GM04504 (cell line): ENCODE measurements around the gene PAMR1.

Source experiments
- DNase-seq: peaks from one replicate; pipeline ENCODE4 v3.0.0-alpha.2; 2012; ENCODE audit warnings: low read depth

Gene PAMR1

DNA sequence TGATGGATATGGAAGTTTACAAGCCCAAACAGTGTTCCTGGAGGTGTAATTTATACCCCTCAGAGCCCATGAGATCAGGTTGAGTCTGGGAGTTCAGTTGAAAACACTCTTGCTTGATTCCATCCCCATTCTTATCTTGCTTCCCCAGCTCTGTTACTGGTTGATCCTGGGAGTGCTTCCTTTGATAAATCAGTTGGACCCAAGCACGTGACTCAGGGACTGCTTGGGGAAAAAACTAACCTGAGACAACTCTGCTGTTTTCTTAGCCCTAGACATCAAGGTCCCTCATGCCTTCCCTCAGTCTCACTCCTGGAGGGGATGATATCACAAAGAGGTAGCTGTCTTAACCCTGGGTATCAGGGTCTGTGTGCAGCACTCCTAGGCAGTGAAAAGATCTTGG lies 71.1 kb downstream of the PAMR1 start:
- no peak for DNase-seq

DNA sequence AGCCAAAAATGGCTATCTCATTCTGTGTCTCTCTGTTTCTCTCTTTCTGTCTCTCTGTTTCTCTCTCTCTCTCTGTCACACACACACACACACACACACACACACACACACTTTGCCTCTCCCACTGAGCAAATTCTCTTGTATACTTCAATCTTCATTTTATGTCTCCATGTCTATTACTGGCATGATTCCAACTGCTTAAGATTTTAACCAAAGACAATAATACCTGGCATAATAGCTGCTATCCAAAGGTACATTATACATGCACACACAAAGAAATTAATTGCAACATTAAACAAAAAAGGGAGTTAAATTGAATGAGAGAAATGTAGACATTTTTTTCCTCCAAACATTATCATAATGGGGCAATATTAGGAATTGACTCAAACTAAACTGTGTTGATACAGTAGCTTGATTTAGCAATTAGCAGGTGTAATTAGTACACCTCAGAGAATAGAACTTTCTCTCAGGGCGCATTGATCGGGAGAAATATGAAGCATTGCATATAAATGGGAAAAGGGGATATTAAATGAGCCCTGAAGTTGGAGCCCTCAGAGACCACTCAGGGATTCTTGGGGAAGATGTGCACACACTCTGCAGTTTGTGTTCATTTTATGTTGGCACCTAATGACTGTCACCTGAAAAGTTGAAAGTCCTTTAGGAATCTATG lies 88.7 kb downstream of the PAMR1 start:
- no peak for DNase-seq

DNA sequence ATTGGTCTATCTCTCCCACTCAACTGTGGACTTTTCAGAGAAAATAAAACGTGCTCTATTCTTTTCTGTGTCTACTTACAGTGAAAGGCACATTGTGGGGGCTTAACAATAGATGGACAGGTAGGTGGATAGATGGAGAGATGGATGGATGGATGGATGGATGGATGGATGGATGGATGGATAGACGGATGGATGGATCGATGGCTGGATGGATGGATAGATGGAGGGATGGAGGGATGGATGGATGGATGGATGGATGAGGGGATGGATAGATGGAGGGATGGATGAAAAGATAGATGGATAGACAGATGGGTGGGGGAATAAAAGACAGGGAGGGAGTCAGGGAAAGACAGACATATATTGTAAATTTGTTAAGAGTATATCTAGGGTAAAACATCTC lies 91.8 kb downstream of the PAMR1 start:
- DNase-seq, result no peak

DNA sequence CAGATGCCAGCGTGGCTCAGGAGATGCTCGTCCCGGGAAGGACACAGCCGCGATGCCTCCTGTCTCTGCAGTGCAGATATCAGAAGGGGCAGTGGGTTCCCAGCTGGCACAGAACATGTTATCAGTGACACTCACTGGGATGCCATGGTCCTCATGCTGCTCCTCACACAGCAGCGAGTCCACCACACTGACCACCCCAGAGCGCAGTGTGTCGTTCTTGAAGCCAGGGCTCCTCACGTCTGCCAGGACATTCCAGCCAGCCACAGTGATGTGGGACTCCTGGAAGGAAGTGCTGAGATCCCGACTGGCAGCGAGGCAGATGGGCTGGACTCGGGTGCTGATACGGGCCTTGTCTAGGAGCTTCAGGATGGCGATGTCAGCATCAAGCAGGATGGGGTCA lies 93.0 kb downstream of the PAMR1 start:
- DNase-seq, result no peak

DNA sequence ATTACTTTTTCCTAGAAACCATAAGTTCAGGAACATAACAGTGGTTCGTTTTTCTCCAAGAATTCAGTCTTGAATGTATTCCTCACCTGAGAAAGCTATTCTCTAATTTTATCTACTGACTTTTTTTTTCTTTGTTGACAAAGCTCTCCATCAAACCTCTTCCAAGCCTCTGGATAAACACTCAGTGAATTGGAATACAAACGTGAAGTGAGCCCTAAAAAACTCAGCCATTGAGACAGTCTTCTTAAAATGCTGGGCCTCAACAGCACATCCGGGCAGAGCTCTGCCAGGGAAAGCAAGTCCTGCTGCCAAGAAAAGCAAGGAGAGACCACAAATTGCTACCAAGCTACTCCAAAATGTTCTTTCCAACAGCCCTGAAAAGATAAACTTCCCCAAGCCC lies 98.3 kb downstream of the PAMR1 start:
- DNase-seq, result no peak

DNA sequence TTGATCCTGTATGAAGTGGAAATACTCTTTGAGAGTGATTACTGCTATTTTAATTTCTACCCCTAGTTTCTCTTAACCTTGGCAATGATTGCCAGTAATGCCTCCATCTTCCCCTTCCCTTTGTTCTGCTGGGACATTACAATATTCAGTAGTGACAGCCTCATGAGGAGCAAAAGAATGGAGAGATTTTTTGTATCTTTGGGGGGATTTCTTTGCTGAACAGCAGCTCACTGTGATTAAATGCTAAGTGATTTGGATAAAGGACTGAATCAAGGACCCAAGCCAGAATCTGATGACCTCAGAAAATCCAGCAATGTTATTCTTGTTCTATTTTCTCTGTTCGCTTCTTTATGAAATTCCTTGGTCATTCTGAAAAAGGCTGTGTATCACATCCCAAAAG lies 99.1 kb downstream of the PAMR1 start:
- DNase-seq, result no peak

DNA sequence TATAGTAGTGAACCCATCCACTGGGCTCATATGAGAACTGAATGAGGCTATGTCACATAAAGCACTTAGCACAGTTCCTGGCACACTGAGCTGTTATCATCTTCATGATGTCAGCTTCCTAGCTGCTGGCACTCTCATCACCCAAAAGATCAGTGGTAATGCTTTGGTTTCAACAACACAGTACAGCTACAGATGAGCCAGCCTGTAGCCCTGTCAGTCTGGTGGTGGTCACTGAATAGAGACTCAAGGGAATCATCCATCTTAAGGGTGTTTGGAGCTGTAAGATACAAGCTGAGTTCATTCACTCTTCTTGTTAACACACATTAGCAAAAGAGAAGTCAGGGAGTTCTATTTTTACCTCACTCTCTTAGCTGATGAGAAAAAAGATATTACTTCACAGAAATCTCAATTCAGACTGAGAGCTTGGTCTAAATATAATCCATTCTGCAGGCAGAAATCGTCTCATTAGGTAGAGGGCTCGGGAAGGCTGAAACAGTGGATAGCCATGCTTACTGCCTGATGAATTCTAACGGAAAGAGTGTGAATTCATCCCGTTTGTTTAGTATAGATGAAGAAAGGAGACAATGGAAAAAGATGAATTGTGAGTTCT lies 99.7 kb downstream of the PAMR1 start:
- DNase-seq, result no peak

DNA sequence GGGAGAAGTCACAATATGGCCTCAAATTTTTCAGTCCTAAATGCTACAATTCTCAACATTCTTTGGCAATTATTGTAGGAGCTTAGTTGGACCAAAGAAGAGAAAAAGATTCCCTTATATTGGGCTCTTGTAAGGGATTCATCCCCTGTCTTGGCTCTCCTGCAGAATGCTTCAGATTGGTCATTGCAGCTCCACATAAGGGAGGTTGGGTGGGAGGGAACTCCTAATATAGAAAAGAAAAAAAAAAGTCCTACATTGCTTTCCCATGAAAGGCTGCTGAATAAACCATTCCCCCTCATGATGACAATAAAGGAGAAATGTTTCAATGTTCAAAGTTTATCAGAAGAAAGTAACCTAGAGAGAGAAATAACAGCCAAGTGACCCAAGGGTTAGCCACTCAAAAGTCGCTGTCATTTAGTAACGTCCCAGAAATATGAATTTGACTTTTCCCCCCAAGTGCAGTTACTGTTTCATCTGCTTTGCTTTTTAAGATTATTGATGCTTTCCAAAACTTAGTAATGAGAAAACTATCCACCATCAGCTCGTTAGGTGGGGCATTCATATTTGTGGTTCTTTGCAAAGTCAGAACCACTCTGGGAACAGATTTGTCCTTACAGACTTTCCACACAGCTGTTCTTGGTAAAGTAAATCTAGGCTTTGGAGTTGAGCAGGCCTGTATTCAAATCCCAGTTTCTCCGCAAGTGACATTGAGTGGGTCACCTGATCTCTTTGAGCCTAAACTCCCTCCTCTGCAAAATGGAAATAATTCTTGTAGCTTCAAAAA lies 101.1 kb downstream of the PAMR1 start:
- peak; percentile 47 for DNase-seq

DNA sequence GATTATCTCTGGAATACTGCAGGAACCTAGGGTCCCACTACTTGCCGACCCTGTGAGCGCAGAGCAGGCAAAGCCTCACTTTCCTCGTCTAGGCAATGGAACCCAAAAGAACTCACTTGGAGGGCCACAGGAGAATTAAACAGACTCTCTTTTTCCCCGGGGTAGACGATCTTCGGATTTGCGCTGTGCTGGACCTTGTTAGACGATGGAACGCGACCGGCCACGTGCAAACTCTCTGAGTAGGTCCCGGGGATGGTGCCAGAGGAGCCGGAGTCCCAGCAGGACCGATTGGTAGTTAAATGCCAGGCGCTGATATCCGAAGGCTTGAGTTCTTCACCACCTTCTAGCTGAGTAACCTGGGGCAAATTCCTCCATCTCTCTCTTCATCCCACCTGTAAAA lies 105.0 kb downstream of the PAMR1 start:
- DNase-seq, result no peak

DNA sequence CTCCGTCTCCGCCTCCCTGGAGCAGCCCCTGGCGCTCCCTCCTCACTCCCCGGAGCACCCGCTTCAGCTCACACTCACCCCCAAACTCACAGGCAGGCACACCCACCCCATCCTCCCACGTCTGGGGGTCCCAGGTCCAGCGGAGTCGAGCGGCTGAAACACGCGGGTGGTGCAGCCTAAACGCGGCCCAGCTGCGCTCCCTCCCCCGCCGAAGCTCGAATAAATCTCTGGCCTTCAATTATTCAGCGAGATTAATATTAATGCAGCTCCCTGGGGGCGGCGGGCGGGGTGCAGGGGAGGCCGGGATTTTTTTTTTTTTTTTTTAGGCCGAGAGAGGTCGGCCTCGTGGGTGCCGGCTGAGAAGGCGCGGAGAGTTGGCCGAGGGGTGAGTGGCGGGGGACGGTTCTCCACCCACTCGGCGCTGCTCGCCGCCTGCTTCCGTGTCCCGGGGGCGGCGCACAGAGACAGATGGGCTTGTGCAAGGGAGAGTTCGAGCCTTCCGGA lies 105.5 kb downstream of the PAMR1 start:
- DNase-seq, result no peak

DNA sequence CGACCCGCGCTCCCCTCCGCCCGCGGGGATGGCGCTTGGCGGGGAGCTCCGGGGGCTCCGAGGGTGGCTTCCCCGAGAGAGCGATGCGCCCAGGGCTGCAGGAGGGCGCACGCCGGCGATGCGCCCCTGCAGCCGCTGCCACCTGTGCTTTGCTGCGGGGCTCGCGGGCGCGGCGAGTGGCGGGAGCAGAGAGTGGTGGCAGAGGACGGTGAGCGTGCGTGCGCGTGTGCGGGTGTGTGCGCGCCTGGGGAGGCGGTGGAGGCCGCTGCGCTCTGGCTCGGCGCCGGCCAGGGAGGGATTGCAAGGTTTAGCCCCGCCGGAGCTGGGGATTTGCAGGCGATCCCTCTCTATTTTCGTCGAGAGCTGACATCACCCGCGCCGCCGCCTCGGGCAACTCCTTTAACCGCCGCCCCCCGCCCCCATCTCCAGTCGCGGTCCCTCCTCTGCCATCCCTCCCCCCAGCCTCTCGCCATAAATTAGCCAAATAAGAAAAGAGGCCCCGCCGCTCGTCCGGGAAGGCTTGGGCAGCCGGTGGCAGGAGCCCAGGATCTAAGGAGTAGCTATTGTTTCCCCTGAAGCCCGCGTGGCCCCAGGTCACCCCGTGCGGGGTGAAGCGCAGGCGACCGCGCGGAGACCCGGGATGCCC lies 106.1 kb downstream of the PAMR1 start, which contains the start of gene SLC1A2:
Gene SLC1A2 (minus strand): TSS at position 375 of the 646 bp plus-strand sequence. CDS start 592 bp downstream, outside the sequence.
- no peak for DNase-seq

DNA sequence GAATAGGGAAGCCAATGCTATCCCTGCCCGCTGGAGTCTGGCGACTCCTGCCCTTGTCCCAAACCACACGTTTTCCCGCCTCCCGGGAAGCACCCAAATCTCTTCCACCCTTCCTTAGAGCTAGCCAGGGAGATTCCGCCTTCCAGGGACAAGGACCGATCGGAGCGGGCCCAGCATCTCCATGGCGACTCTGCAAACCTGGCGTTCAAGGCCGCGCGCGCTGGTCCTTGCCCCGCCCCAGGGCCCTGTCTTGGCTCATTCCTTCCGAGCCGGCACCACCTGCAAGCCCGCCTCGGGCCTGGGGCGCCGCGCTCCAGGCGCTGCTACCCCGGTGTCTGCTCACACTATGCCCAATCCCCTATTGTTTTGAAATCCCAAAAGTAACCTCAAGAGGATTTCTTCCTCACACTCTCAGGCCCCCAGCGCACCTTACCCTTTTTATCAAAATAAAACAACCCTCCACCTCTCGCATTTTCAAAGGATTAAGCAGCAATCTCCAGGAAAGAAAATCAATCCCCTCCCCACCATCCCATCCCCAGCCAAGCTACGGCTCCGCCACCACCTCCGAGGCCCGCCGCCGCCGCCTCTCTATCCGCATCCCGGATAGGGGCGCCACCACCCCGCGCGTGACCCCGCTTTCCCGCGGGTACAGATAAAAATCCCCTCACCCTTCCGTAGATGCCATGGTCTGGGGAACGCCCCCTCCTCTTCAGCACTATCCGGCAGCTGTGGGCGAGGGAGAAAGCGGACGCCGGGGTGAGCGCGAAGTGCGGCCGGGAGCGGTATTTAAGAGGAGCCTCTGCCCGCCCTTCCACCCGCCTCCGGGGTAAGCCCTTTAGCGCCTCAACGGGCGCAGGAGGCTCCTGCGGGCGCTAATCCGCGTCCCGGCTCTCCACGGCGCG lies 106.9 kb downstream of the PAMR1 start:
- DNase-seq, result no peak

DNA sequence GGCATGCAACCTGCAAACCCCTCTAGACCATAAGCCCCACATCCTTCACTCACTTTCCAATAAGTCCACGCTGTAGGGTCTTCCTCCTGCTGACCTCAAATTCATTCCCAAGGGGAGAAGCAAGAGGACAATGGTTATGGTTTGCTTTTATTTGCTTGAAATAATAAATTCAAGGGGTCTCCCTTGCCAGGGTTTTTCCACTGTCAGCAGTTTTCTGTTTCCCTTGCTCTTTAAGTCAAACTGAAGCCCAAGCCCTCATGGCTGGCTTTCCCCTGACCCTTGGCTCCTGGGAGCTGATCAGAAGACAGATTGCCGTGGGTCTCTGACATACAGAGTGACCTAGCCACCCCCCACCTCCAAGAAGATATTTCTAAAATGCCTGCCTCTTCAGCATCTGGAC lies 109.9 kb downstream of the PAMR1 start:
- DNase-seq, result no peak

DNA sequence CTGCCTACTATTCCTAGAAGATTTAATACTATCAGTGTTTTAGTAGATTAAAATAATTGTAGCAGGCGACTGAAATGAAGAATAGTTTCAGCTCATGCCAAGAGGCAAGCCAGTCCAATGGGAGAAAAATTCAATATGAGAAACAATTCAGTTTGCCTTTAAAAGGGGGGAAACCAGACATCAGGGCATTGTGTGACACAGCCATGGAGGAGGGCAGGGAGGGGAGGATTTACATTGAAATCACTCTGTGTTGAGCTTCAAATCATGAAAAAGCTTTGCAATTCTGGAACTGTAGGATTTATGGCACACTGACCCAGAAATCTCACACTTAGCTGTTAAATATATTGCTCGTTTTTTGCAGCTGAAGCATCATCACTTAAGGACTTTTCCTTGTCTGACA lies 110.6 kb downstream of the PAMR1 start:
- DNase-seq, result no peak

DNA sequence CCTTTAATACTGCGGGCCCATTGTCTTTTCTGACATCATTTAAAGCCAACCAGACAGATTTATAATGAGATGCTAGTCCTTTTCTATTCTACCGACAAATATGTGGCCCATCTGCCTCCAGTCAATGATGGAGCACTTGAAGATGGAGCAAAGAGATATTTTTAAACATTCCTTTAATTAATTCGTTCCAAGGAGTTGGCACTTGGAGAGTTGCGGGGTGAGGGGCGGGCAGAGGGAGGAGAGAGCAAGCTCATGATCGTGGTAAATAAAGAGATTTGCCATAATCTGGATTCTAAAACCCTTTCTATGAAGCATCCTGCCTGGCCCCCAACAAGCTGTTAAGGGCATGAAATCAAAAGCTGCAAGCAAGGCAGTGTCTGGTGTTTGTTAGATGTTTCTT lies 111.1 kb downstream of the PAMR1 start:
- no peak for DNase-seq

DNA sequence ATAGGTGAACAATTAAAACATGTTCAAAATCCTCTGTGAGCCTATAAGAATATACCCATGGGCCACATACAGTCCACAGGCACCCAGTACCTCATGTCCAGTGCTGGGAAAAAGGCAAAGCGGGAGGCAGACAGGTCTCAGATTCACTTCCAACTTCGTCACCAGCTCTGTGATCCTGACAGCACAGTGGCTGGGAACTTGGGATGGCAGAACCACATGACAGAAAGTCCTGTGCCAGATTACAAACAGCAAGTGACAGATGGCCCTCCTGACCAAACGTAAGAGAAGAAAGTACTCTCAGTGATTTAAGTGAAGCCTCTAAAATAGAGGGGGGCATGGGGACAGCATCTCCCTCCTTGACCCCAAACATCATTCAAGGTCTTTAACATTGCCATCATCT lies 111.8 kb downstream of the PAMR1 start:
- DNase-seq, result no peak

DNA sequence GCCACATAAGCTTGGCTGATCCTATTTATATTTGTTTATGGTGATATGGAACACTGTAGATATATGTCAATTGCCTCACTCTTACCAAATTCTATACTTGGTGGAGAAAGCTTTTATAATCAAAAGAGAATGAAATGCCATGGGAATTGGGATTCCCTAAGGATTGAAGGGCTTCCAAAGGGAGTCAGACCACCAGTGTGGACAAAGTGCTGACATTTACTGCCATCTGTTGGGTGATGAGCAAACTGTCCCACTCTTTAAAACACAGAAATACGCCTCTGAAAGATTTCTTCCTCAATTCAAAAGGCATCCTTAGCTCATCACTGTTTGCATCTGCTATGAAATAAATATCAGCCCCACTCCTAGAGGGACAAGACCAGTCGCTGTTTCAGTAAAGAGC lies 113.1 kb downstream of the PAMR1 start:
- no peak for DNase-seq

DNA sequence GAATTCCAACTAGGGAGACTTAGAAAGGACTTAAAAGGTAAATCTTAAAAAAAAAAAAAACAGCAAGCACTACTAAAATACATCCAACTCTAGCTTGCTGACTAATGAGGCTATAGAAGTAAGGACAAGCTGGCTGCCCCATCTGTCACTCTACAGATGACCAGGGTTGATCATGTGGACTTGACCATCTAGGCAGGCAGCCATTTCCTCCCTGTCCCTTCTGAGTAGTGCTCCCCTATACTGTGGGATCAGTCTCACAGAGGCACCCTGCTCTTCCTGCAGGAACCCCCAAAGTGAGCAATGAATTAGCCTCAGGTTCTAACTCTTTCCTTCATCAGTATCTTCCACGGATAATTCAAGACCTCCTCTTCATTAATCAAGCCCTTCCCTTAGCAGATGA lies 118.4 kb downstream of the PAMR1 start:
- no peak for DNase-seq

DNA sequence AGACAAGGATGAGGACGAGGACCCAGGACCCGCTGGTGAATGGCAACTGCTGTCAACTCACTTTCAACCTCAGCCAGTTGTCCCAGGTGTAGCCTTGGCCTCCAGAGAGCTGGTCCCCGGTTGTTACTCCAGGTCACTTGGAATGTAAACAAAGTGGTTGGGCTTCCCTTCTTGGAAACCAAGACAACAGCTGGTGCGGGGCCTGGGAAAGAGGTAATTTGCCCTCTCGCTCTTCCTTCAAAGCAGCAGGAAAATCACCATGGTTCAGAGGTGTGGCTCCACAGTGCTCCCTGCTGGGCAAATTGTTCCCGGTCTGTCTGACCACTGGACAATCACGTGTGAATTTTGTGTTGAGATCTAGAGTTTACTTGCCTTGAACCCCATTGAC lies 121.0 kb downstream of the PAMR1 start:
- no peak for DNase-seq

DNA sequence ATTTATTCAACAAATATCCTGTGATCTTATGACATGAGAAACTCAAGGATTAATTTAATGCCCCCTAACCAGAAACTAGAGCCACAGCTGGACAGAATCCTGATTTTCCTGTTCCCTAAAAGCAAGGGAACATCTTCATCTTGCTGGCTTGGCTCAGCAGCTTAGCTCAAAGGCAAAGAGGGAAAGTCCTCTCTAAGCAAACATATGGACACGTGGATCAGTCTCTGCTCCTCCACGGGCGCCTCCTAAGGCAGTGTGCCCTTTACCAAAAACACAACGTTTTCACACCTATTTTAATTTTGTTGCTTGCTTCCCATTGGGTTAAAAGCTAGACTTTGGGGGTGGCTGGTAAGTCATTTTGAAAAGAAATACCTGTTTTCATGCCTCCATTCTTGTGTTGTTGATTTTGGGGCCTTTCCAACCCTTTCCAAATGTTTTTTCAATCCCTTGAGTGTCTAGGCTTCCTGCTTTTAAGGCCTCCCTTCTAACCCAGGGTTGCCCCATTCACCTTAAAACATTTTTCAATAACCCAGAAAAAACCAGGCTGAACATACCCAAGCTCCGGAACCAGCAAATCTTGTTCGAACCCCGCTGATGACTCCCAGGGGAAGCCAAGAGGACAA lies 121.5 kb downstream of the PAMR1 start:
- DNase-seq, result no peak
